Measurements from ENCODE around the gene NUDT14. TPM values are rescaled to one million over a fixed set of nuclear protein-coding genes. Genes with fewer than 3 reads are reported as not detected.

The NUDT14 gene
- polyA plus RNA-seq, 1 experiment, result 10.9 TPM

DNA sequence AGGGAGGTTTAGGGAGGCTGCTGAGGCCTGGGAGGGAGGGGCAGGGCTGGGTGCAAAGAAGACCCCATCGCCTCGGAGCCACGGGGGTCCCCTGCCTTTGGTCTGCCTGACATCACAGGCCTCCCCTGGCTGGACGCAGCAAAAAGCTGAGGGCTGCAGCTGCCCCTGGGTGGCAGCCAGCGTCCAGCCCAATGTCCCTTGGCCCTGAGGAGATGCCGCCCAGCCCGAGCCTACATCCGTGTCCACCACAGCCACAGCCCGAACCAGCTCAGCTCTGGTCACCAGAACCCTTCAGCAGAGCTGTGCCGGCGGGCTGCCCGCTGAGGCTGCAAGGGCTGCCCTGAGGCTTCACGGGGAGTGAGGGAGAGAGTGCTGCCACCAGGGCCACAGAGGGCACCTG lies 1.9 kb downstream of the NUDT14 start:
- TF ChIP-seq, protein P1, sequence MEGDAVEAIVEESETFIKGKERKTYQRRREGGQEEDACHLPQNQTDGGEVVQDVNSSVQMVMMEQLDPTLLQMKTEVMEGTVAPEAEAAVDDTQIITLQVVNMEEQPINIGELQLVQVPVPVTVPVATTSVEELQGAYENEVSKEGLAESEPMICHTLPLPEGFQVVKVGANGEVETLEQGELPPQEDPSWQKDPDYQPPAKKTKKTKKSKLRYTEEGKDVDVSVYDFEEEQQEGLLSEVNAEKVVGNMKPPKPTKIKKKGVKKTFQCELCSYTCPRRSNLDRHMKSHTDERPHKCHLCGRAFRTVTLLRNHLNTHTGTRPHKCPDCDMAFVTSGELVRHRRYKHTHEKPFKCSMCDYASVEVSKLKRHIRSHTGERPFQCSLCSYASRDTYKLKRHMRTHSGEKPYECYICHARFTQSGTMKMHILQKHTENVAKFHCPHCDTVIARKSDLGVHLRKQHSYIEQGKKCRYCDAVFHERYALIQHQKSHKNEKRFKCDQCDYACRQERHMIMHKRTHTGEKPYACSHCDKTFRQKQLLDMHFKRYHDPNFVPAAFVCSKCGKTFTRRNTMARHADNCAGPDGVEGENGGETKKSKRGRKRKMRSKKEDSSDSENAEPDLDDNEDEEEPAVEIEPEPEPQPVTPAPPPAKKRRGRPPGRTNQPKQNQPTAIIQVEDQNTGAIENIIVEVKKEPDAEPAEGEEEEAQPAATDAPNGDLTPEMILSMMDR (IDR thresholded peaks at IDR 0.05; ENCODE audit: insufficient read depth, low read depth, low read length), result no peak
- ChIA-PET CTCF (interaction anchor here (2.0 kb wide), 1 partner anchor 88 kb away, joined by 12 read pairs; no protein-coding TSS in a partner anchor), POLR2A (no interaction called here)
- no peaks in the 10 kb centered on the region for H3K36me3 ChIP-seq (ENCODE audit: control insufficient read depth, insufficient read depth, low read length)
- H3K27me3 ChIP-seq (ENCODE audit: control insufficient read depth, insufficient read depth, low read length), result no peaks in the 10 kb centered on the region; the same call in 1 of the 2 replicates
- H3K4me3 ChIP-seq (ENCODE audit: low read depth, low read length), result no peak overlapping the region
- DNase-seq (ENCODE audit: low read depth), result no peak

DNA sequence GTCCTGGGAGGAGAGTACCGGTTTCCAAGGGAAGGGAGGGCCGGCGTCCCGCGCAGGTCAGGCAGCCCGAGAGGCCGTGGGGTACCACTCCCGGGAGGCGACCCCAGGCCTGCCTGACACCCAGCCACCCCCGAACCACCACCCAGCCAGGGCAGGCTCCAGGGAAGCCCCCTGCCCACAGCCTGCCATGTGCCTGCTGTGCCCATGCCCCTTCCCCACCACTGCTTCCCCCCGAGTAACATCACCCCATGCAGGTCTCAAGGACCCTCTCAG lies 2.3 kb downstream of the NUDT14 start:
- H3K27me3 ChIP-seq (ENCODE audit: control insufficient read depth, insufficient read depth, low read length), result no peaks in the 10 kb centered on the region; the same call in 1 of the 2 replicates
- DNase-seq (ENCODE audit: low read depth), result no peak
- TF ChIP-seq, protein P1 (IDR thresholded peaks at IDR 0.05; ENCODE audit: insufficient read depth, low read depth, low read length), result no peak
- no peaks in the 10 kb centered on the region for H3K36me3 ChIP-seq (ENCODE audit: control insufficient read depth, insufficient read depth, low read length)
- H3K4me3 ChIP-seq (ENCODE audit: low read depth, low read length), result no peak overlapping the region
- ChIA-PET POLR2A (no interaction called here), CTCF (interaction anchor here (2.0 kb wide), 1 partner anchor 88 kb away, joined by 12 read pairs; no protein-coding TSS in a partner anchor)

DNA sequence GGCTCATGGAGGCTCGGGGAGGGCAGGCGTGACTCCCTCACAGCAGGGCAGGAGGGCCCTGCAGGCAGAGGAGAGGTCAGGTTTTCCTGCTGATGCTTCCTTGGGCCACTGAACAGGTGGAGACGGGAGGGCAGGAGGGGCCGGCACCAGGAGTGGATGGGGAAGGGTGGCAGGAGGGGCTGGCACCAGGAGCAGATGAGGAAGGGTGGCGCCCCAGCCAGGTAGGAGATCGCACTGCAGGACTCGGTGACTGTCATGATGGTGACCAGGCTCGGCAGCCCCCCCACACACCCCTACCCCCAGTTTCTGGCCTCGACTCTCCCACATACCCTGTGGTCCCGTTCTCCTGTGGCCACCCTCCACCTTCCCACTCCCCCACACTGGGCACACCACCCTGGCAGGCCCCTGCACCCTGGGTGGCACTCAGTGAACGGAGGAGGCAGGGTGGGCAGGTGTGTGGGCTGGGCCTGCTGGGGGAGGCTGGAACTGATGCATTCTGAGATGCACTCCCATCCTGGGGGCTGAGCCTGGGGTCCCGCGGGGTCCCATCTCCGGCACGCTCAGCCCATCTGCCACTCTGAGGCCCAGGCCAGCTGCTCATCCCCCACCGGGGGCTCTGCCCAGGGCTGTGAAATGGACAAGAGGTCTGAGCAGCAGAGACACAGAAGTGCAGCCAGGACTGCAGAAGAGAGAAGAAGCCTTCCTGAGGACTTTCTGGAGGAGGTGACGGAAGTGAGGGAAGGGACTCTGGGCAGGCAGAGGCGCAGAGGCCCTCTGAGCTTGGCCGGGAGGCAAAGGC lies 2.8 kb downstream of the NUDT14 start:
- no peak overlapping the region for H3K4me3 ChIP-seq (ENCODE audit: low read depth, low read length)
- DNase-seq (ENCODE audit: low read depth), result no peak
- H3K36me3 ChIP-seq (ENCODE audit: control insufficient read depth, insufficient read depth, low read length), result no peaks in the 10 kb centered on the region
- CTCF ChIA-PET, result no interaction called here
- H3K27me3 ChIP-seq (ENCODE audit: control insufficient read depth, insufficient read depth, low read length), result no peaks in the 10 kb centered on the region; the same call in 1 of the 2 replicates
- POLR2A ChIA-PET, result no interaction called here
- TF ChIP-seq, protein P1 (IDR thresholded peaks at IDR 0.05; ENCODE audit: insufficient read depth, low read depth, low read length), result no peak

DNA sequence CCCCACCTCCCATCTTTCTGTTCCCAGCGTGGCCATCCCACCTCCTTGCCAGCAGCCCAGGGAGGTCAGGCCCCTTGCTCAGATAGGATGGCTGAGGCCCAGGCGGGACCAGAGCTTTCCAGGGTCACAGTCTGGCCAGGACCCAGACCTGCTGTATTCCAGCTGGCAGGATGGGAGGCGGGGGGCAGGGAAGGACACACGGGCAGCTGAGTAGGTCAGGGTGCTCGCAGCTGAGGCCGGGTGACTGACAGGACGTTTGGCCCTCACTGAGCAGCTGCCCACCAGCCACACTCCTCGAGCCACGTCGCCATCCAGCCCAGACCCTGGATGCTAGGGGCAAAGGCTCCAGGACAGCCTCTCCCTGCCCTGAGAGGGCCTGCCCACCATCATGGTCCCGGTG lies 4.0 kb downstream of the NUDT14 start:
- ChIA-PET POLR2A (no interaction called here), CTCF (no interaction called here)
- Histone ChIP-seq H3K27me3 (ENCODE audit: control insufficient read depth, insufficient read depth, low read length) (no peaks in the 10 kb centered on the region; the same call in 1 of the 2 replicates), H3K36me3 (ENCODE audit: control insufficient read depth, insufficient read depth, low read length) (no peaks in the 10 kb centered on the region), H3K4me3 (ENCODE audit: low read depth, low read length) (no peak overlapping the region)
- DNase-seq (ENCODE audit: low read depth), result no peak
- TF ChIP-seq, protein P1 (IDR thresholded peaks at IDR 0.05; ENCODE audit: insufficient read depth, low read depth, low read length), result no peak

DNA sequence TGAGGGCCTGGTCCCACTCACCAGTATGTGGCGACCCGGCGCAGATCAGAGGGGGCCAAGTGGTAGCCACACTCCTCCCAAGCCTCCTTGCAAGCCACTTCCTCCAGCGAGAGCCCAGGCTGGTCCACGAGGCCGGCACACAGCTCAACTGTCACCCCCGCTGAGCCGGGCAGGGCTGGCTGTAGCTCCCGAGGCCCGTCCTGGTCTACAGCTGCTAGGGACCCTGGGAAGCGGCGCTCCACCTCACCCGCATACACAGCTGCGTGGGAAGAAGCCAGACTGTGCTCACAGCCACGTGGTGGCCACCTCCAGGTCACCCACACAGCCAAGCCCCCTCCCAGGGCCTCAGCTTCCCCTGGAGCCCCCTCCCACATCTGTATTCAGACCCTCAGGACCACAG lies 4.6 kb downstream of the NUDT14 start:
- TF ChIP-seq, protein P1 (IDR thresholded peaks at IDR 0.05; ENCODE audit: insufficient read depth, low read depth, low read length), result no peak
- POLR2A ChIA-PET, result no interaction called here
- CTCF ChIA-PET, result interaction anchor here (0.8 kb wide), 1 partner anchor 10 kb away, joined by 3 read pairs; no protein-coding TSS in a partner anchor
- Histone ChIP-seq H3K4me3 (ENCODE audit: low read depth, low read length) (no peak overlapping the region), H3K27me3 (ENCODE audit: control insufficient read depth, insufficient read depth, low read length) (no peaks in the 10 kb centered on the region; the same call in 1 of the 2 replicates), H3K36me3 (ENCODE audit: control insufficient read depth, insufficient read depth, low read length) (no peaks in the 10 kb centered on the region)
- no peak for DNase-seq (ENCODE audit: low read depth)

All from BJ (cell line).